Thymus (tissue), 11 donors: ENCODE results near the gene PREX1. TPM values are rescaled to one million over a fixed set of nuclear protein-coding genes. Genes with fewer than 3 reads are reported as not detected.
"Not testable (repeated sequence)": the region's sequence is repeated elsewhere in the genome, so short reads cannot be mapped to it uniquely, and the experiment has no call there.

Source experiments
- DNase-seq, 9 donors: peaks; one replicate each; pipeline ENCODE4 v3.0.0-alpha.2; 2013; ENCODE audit warnings: low spot score in 9 of 9, low read depth in 6 of 9, missing footprints in 1 of 9
- H3K27ac ChIP-seq, 2 donors: one replicate each; pipeline ENCODE4 v1.5.1; 2013; ENCODE audit warnings: control low read depth in 1 of 2, low read depth in 1 of 2, low read length in 1 of 2, mild to moderate bottlenecking in 1 of 2, moderate library complexity in 1 of 2
- H3K27me3 ChIP-seq, 2 donors: one replicate each; pipeline ENCODE4 v1.5.1; 2013; ENCODE audit warnings: low read length in 1 of 2; ENCODE audit not compliant: control insufficient read depth in 2 of 2, insufficient read depth in 1 of 2
- H3K36me3 ChIP-seq, 2 donors: one replicate each; pipeline ENCODE4 v1.5.1; 2013; ENCODE audit warnings: low read length in 1 of 2, mild to moderate bottlenecking in 1 of 2, moderate library complexity in 1 of 2; ENCODE audit not compliant: control insufficient read depth in 2 of 2, insufficient read depth in 2 of 2
- H3K4me1 ChIP-seq, 2 donors: one replicate each; pipeline ENCODE4 v1.5.1; 2013; ENCODE audit warnings: low read length in 2 of 2; ENCODE audit not compliant: control insufficient read depth in 2 of 2, insufficient read depth in 2 of 2
- H3K4me3 ChIP-seq, 2 donors: one replicate each; pipeline ENCODE4 v1.5.1; 2013; ENCODE audit warnings: low read length in 2 of 2, control low read depth in 1 of 2, mild to moderate bottlenecking in 1 of 2
- H3K9me3 ChIP-seq, 2 donors: one replicate each; pipeline ENCODE4 v1.5.1; 2013; ENCODE audit warnings: low read length in 1 of 2, mild to moderate bottlenecking in 1 of 2; ENCODE audit not compliant: control insufficient read depth in 2 of 2, insufficient read depth in 1 of 2
- WGBS: extraction: QIAGEN DNeasy Blood & Tissue Kit; methylation state at CpG from one replicate; pipeline ENCODE4 v1.1.7; 2013; 5-methylcytosine and 5-hydroxymethylcytosine counted together
- polyA plus RNA-seq: library from polyadenylated mRNA; stranded (reverse); fragments of 200-250 nt; gene quantifications from one replicate; pipeline ENCODE4 v1.2.3, GENCODE V29; 2013
- total RNA-seq: library from RNA; stranded (reverse); fragments of 120-200 nt; gene quantifications from one replicate; pipeline ENCODE4 v1.2.4, GENCODE V29; 2013
- donor health status: healthy.

Gene PREX1
- total and polyA plus RNA-seq, 2 donors: 12.5 to 19.8 TPM

DNA sequence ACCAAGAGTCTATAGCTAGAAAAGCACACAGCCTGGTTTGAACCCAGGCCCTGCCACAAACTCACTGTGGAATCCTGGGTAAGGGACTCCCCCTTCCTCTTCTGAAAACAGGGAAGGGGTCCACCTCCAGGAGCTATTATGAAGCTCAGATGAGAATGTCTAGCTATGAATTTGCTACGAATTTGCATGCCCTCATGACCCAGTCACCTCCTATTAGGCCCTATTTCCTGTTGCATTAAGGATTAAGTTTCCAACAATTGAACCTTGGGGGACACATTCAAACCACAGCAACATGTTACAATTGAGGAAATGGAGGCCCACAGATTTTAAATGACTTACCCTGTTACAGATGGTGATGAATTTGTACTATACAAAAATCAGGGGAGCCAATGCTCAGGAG lies 46.2 kb downstream of the PREX1 start:
- no peak overlapping the region for H3K4me3 ChIP-seq
- no peak overlapping the region for H3K27ac ChIP-seq
- no peaks in the 10 kb centered on the region for H3K9me3 ChIP-seq
- no peaks in the 10 kb centered on the region for H3K27me3 ChIP-seq
- peaks cover 0 to 8% of the 10 kb centered on the region in 2 donors for H3K4me1 ChIP-seq
- WGBS: 78% methylated on average over 1 of the region's 1 CpG
- DNase-seq: no peak
- H3K36me3 ChIP-seq: no peaks in the 10 kb centered on the region

GRCh38 chr20:48779435-48779834 lies 48.4 kb downstream of the PREX1 start:
- H3K27me3 ChIP-seq: peaks cover 0 to 2% of the 10 kb centered on the region in 2 donors
- peaks cover 0 to 16% of the 10 kb centered on the region in 2 donors for H3K9me3 ChIP-seq
- 97% methylated on average over 2 of the region's 2 CpGs for WGBS
- no peaks in the 10 kb centered on the region for H3K36me3 ChIP-seq
- no peak for DNase-seq
- peaks cover 0 to 8% of the 10 kb centered on the region in 2 donors for H3K4me1 ChIP-seq
- no peak overlapping the region for H3K27ac ChIP-seq
- no peak overlapping the region for H3K4me3 ChIP-seq

- peaks cover 0 to 2% of the 10 kb centered on the region in 2 donors for H3K27me3 ChIP-seq
- H3K27ac ChIP-seq: no peak overlapping the region
- peaks cover 0 to 16% of the 10 kb centered on the region in 2 donors for H3K9me3 ChIP-seq
- WGBS: 99% methylated on average over 4 of the region's 4 CpGs
- H3K4me1 ChIP-seq: peaks cover 0 to 20% of the 10 kb centered on the region in 2 donors
- H3K36me3 ChIP-seq: no peaks in the 10 kb centered on the region
- H3K4me3 ChIP-seq: no peak overlapping the region
- DNase-seq: no peak
These were observed 50.0 kb downstream of the PREX1 start for GRCh38 chr20:48777821-48778220.

GRCh38 chr20:48777005-48777404 lies 50.8 kb downstream of the PREX1 start:
- Histone ChIP-seq H3K9me3 (peaks cover 0 to 16% of the 10 kb centered on the region in 2 donors), H3K4me1 (peaks cover 0 to 28% of the 10 kb centered on the region in 2 donors), H3K27me3 (peaks cover 0 to 2% of the 10 kb centered on the region in 2 donors), H3K27ac (no peak overlapping the region), H3K4me3 (no peak overlapping the region), H3K36me3 (no peaks in the 10 kb centered on the region)
- no peak for DNase-seq
- WGBS: 88% methylated on average over 8 of the region's 8 CpGs

- H3K27me3 ChIP-seq: peaks cover 0 to 2% of the 10 kb centered on the region in 2 donors
- no peak overlapping the region for H3K4me3 ChIP-seq
- DNase-seq: no peak
- no peak overlapping the region for H3K27ac ChIP-seq
- H3K4me1 ChIP-seq: peaks cover 0 to 33% of the 10 kb centered on the region in 2 donors
- no peaks in the 10 kb centered on the region for H3K36me3 ChIP-seq
- H3K9me3 ChIP-seq: peaks cover 0 to 16% of the 10 kb centered on the region in 2 donors
- WGBS: 95% methylated on average over 7 of the region's 7 CpGs
These were observed 51.5 kb downstream of the PREX1 start for GRCh38 chr20:48776306-48776705.

GRCh38 chr20:48775545-48775944 lies 52.3 kb downstream of the PREX1 start:
- not testable (repeated sequence) for H3K4me3 ChIP-seq, H3K27me3 ChIP-seq, H3K36me3 ChIP-seq, DNase-seq, H3K27ac ChIP-seq
- 96% methylated on average over 7 of the region's 7 CpGs for WGBS
- peaks cover 0 to 16% of the 10 kb centered on the region in 2 donors for H3K9me3 ChIP-seq
- H3K4me1 ChIP-seq: peaks cover 0 to 33% of the 10 kb centered on the region in 2 donors

DNA sequence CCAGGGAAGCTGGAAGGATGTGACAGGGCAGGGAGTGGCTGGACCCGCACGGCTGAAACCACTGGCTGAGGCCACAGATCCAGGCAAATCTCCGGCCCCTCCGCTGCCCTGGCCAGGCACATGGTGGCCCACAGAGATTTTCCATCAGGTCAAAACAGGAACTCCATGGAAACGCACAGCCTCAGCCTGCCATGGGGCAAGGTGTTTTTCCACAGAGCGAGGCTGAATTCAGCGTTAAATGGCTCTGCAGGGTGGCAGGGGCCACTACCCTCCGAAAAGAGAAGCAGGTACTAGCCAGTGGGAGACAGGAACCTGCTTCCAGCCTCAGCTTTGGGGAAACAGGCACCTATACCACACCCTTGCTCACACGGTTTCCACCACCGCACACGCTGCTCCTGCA lies 53.1 kb downstream of the PREX1 start:
- H3K4me1 ChIP-seq: peaks cover 0 to 38% of the 10 kb centered on the region in 2 donors
- WGBS: 91% methylated on average over 11 of the region's 11 CpGs
- no peak overlapping the region for H3K4me3 ChIP-seq

DNA sequence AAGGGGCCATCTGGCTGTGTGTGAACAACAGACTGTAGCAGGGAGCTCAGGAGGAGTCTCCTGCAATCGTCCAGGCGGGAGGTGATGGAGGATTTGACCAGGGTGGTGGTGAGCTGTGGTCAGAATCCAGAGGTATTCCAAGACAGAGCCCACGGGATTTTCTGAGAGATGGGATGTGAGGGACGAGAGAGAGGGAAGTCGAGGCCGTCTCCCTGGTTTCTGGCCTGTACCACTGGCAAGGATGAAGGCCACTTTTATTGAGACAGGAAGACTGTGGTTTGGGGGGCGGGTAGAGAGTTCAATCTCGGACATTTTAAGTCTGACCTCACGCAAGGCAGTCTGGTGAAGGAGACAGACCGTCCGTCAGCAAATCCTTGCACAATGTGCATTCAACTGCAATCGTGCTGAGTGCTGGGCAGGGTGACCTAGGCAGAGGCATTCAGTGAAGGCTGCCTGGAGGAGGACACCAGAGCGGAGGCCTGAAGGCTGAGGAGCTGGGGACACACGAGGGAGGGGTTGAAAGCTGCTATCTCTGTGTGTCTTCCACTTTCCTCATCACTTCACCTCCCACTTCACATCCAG lies 53.9 kb downstream of the PREX1 start:
- Histone ChIP-seq H3K36me3 (no peaks in the 10 kb centered on the region), H3K9me3 (peaks cover 0 to 16% of the 10 kb centered on the region in 2 donors), H3K4me3 (no peak overlapping the region), H3K27me3 (peaks cover 0 to 2% of the 10 kb centered on the region in 2 donors), H3K4me1 (peaks cover 0 to 46% of the 10 kb centered on the region in 2 donors), H3K27ac (no peak overlapping the region)
- no peak for DNase-seq
- 79% methylated on average over 14 of the region's 14 CpGs for WGBS

More for the DNA sequence above, 53.1 kb downstream of the PREX1 start:
- peaks cover 0 to 16% of the 10 kb centered on the region in 2 donors for H3K9me3 ChIP-seq
- no peaks in the 10 kb centered on the region for H3K36me3 ChIP-seq
- H3K27ac ChIP-seq: peak overlapping the region in 1 of 2 donors; percentile 26
- DNase-seq: no peak
- H3K27me3 ChIP-seq: peaks cover 0 to 2% of the 10 kb centered on the region in 2 donors

GRCh38 chr20:48772183-48772976 lies 55.4 kb downstream of the PREX1 start:
- WGBS: 29% methylated on average over 17 of the region's 17 CpGs
- H3K27ac ChIP-seq: no peak overlapping the region
- H3K4me3 ChIP-seq: no peak overlapping the region
- H3K27me3 ChIP-seq: peaks cover 0 to 2% of the 10 kb centered on the region in 2 donors
- H3K36me3 ChIP-seq: no peaks in the 10 kb centered on the region
- peaks cover 0 to 16% of the 10 kb centered on the region in 2 donors for H3K9me3 ChIP-seq
- DNase-seq: peak in 1 of 9 donors; percentile 47
- peaks cover 0 to 58% of the 10 kb centered on the region in 2 donors for H3K4me1 ChIP-seq
